Gastrocnemius medialis (tissue), 4 donors: ENCODE results near the gene SBK3.

Source experiments
- POLR2A ChIP-seq, 2 donors: fragments of 450-650 bp; IDR thresholded peaks; one replicate each; pipeline ENCODE4 v1.6.1; 2017; ENCODE audit warnings: antibody characterized with exemption in 2 of 2, mild to moderate bottlenecking in 2 of 2, moderate library complexity in 2 of 2
- TF ChIP-seq, protein P1 (sequence below), 5 experiments: fragments of 450-650 bp in 3 of 5; fragments of 200-600 bp in 2 of 5; sonication (generic) in 2 of 5; IDR thresholded peaks in 4 of 5; conservative IDR thresholded peaks in 1 of 5; 1 replicate in 4 of 5; 2 replicates in 1 of 5; pipeline ENCODE4 v1.5.1; 2016 to 2019; ENCODE audit warnings: antibody characterized with exemption in 5 of 5, mild to moderate bottlenecking in 3 of 5, moderate library complexity in 3 of 5

DNA sequence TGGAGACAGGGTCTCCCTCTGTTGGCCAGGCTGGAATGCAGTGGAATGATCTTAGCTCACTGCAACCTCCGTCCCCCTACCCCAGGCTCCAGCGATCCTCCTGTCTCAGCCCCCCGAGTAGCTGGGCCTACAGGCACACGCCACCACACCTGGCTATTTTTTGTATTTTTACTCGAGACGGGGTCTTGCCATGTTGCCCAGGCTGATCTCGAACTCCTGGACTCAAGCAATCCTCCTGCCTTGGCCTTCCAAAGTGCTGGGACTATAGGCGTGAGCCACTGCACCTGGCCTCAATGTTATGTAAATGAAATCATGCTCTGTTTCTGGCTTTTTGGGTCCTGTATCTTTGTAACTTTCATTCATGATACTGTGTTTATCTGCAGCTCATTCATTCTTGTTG is 43.4 kb upstream of the SBK3 start:
- TF ChIP-seq, protein P1, sequence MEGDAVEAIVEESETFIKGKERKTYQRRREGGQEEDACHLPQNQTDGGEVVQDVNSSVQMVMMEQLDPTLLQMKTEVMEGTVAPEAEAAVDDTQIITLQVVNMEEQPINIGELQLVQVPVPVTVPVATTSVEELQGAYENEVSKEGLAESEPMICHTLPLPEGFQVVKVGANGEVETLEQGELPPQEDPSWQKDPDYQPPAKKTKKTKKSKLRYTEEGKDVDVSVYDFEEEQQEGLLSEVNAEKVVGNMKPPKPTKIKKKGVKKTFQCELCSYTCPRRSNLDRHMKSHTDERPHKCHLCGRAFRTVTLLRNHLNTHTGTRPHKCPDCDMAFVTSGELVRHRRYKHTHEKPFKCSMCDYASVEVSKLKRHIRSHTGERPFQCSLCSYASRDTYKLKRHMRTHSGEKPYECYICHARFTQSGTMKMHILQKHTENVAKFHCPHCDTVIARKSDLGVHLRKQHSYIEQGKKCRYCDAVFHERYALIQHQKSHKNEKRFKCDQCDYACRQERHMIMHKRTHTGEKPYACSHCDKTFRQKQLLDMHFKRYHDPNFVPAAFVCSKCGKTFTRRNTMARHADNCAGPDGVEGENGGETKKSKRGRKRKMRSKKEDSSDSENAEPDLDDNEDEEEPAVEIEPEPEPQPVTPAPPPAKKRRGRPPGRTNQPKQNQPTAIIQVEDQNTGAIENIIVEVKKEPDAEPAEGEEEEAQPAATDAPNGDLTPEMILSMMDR (IDR thresholded peaks at IDR 0.05 in 4 of 5, conservative IDR thresholded peaks at IDR 0.05 in 1 of 5): no peak
- no peak for TF ChIP-seq POLR2A (IDR thresholded peaks at IDR 0.05)
